ENCODE results near the gene ABCG1.

Gene ABCG1

GRCh38 chr21:42308914-42309752 lies 90.2 kb downstream of the ABCG1 start:
- no peak for DNase-seq

GRCh38 chr21:42309753-42310213 lies 90.8 kb downstream of the ABCG1 start:
- DNase-seq = peak; percentile 23

- DNase-seq = no peak
Measured at GRCh38 chr21:42310411-42311001, 91.6 kb downstream of the ABCG1 start.

- DNase-seq = no peak
Measured at GRCh38 chr21:42311160-42311559, 92.2 kb downstream of the ABCG1 start.

DNA sequence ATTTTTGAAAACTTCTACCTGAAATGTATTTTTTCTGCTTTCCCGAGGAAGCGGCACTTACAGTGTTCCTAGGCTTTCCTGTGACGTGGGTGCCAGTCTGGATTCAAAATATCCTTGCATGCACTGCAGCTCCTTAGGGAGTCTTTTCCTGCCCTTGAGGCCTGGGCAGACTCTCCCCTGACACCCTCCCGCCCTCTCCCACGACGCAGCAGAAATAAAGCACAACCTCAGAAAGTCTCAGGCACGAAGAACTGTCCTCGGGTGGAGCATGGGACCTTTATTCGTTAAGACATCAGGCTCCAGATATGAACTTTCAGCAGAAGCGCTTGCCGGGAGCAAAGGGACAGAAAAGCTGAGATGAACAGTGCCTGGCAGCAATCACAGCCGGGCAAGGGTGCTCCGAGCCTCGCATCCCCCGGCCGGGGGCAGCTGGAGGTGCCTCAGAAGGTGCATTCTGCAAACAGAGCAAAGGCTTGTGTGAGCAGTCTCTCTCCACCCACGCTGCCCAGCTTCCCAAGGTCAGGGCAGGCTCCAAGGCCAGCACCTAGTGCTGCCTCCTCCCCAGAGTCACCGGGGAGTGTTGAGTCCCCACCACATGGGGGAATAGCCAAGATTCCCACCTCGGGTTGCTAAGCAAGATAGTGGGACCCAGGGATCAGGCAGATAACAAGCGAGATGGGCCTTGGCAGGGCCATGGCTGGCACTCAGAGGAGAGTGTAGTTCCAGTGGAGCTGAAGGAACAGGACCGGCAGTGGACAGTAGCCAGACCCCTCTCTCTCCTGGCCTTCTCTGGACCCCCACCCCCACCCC lies 93.1 kb downstream of the ABCG1 start:
- no peak for DNase-seq

- no peak for DNase-seq
Measured at GRCh38 chr21:42312626-42313104, 93.7 kb downstream of the ABCG1 start.

DNA sequence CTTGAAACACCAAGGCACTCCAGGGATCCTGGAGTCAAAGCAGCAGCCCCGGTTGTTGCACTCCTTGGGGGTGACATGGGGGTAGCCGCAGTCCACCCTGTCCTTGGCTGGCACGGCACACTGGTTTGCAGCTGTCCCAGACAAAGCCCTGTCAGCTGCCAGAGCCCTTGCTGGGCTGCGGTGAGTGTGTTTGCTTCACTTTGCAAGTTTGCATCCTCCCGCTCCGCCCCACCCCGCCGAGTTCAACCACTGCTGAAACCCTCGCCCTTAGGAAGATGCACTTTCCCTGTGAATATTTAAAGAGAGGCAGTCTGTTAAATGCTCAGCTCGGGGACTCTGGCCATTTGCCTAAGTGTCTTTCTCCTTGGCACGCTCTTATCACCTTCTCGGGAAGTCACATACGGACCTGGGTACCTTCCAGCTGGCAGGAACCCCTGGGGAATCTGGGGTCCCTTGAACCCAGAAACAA lies 94.6 kb downstream of the ABCG1 start:
- DNase-seq = no peak

DNA sequence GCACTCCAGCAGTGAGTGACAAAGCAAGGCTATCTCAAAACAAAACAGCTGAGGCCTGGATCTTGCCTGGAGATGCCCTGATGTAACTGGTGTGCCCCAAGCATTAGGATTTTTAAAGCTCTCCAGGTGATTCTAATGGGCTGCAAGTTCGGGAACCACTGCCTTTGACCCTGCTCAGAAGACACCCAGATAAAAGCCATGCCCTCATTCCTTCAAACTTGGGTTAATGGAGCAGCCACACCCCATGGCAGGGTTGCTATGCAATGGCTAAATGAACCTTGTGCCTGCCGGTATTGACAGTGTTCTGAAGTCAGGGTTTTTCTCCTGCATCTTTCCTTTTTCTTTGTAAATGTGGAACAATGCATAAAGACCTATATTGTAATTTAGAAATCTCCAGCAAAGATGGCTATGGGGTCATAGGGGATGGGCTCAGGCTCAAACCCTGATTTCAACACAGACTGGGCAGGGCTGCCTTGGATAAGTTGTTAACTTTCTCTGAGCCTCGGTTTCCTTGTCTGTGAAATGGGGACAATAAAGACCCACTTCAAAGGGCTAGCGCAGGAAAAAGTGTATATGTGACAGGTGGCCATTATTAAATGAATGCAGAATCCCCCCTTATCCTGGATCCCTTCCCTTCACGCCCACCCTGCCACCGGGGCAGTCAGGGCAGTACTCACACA lies 95.8 kb downstream of the ABCG1 start:
- no peak for DNase-seq

GRCh38 chr21:42315296-42315891 lies 96.5 kb downstream of the ABCG1 start, which contains the start of gene TFF3:
TSS of gene TFF3 (minus strand) at chr21:42315409. CDS start at chr21:42315374, 35 bp downstream.
- DNase-seq = peak; percentile 88

DNA sequence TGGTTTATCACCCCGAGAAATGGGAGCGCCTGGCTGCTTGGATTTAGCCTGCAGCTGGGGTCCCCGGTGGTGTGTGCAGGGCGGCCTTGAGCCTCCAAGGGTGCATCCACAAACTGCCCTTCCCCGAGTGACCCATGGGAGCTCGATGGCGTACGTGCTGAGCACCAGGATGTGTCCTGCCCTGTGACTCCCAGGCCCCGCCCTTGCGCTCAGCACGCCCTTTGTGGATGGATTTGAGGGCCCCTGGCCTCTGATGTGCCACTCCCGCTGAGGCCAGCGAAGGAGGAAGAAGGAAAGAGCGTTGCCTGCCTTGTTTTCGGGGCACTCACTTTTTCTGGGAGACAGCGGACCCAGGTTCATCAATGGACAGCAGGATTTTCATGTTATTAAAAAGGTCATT lies 98.0 kb downstream of the ABCG1 start:
- DNase-seq = peak; percentile 45

DNA sequence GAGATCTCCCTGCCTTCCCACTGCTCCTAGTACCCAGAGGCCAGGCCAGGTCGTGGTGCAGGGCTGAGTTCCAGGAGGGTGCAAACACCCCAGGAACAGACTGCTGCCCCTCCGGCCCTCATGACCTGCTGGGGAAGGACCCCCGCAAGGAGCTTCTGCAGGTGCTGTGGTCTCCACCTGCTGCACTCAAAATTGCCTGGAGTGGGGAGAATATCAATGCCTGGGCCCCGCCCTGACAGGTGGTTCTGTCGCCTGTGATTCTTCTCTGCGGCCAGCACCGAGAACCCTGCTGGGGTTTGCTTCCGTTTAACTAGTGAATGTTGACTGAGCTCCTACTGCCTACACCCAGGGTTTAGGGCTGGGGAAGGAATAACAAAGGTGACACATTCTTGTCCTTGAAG lies 98.4 kb downstream of the ABCG1 start:
- peak; percentile 37 for DNase-seq

DNA sequence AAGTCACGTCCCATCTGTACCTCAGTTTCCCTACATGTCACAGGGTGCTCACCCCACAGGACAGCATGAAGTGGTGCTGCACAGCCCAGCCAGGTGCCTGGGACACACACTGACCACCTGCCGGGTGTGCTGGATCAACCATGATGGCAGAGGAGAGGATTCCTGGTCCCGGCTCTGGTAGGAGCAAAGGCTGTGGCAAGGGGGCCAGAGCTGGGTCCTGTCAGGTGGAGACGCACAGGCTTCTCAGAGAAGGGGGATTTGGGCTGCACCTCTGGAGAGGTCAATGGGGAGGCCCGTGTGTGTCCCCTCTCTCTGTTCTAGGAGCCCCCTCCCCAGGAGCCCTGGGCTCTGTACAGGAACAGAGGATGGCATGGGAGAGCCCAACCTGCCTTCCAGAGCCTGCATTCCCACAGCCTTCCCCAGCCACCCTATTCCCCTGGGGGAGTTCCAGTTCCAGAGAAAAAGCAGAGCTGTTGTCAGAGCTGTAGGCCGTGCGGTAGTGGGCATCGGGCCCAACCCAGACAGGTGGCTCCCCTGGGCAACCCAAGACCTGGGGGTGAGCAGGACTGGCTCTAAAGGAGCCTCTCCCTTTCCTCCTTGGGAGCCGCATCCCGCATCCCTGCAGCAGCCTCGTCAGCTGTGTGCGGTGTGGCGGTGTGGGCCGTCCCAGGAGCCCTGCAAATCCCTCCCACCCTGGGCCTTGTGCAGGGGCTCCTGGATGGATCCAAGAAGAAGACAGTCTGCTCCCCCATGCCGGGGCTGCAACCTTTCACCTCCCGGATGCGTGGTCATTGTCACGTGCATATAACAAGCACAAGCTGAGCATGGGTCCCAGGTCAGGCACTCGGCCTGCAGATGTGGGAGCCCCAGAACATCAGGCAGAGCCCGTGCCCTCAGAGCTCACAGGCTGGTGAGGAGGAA lies 99.1 kb downstream of the ABCG1 start:
- no peak for DNase-seq

DNA sequence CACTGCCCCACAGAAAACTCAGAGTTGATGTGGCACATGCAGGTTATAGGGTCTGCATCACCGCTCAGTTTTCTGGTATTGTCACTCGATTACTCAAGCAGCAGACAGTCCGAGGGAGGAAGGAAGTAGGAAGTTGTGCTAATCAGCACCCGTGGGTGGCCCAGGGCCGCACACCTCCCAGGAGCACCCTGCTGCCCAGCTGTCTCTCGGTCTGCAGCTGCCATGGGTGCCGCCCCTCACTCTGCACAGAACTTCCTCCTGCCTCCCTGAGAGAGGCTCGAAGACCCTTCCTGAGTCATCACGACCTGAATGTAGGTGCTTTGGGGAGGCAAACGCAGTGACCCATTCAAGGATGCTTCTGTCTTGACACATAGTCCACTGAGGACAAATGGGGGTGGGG lies 100.4 kb downstream of the ABCG1 start:
- DNase-seq = no peak

DNA sequence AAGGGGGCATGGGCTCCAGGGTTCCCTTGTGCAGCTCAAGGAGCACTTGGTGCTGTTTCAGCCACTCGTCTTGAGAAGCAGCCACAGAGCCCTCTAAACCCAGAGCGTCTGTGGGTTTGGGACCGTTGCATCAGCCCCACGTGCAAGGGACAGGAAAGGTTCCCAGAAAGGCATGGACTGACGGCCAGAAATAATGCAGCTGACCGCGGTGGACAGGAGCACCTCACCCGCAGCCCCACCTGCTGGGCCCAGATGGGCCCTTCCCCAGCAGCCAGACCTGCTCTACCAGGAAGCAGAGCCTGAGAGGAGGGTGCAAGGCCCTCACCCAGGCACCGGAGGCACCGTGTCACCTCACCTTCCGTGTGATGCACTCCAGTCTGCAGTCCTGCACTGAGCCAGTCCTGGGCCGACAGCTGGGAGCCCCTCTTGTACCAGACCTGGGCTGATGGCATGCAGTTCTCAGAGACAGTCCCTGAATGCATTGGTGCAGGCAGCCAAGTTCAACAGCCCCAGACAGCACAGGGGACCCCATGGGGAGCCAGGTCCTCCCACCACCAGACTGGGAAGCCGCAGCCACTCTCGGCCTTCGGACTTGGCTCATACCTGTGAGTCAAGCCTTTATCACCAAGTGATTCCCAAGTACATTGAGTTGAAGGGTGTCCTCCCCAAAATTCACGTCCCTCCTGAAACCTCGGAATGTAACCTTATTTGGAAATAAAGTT lies 101.1 kb downstream of the ABCG1 start:
- DNase-seq = no peak

DNA sequence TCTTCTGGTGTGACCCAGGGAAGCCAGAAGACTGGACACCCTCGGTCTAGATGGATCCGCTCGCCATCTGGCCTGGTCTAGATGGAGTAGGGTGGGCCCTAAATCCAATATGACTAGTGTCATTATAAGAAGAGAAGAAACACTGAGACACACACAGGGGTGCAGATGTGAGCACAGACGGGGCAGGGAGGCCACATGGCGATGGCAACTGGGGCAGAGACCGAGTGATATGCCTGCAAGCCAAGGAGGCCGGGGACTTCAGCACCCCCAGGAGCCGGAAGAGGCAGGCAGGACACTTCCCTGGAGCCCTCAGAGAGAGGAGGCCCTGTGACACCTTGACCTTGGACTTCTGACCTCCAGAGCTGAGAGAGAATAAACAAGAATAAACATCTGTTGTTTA lies 101.9 kb downstream of the ABCG1 start:
- no peak for DNase-seq

DNA sequence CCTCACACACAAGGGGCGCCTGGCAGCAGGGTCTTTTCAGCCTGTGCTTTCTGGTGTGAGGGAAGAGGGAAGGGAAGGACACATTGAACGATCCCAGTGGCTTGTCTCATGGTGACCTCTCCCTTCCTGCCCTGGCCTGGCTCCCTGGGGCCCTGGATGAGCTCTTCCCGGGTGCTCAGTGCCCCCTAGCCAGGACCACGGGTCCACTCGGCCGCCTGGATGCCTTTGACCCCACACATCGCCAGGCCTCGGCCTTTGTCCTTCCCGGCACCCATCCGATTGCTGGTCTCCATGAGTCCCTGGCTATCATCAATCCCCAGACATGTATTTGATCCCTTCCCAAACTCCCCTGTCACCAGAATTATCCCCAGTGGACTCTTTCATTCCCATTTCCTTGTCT lies 102.3 kb downstream of the ABCG1 start:
- DNase-seq = no peak

DNA sequence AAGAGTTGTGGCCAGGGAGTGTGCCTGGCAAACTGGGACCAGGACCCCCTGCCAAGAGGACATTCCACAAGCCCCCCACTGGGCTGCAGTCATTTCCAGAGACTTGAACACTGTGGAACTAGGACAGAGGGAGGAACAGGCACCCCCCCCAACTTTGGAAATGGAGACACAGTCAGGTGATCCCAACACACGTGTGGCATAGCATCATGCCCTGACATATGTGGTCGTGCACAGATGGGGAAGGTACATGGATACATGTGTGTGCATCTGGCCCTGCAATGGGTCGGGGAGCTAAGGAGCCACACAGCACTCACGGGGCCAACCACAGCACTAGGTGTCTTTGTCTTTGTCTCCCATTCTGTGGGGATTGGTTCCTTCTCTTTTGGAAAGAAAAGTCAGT lies 102.9 kb downstream of the ABCG1 start:
- DNase-seq = no peak

DNA sequence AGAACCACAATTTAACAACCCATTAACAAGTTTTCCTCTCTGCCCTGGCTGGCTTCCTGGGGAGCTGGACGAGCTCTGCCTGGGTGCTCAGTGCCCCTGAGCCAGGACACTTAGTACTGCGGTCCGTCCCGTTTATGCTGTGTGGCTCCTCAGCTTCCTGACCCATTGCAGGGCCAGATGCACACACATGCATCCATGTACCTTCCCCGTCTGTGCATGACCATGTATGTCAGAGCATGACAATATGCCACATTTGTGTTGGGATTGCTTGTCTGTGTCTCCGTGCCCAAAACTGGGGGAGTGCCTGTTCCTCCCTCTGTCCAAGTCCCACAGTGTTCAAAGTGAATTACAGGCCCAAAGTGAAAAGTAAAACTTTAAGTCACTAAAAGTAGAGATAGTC lies 106.0 kb downstream of the ABCG1 start:
- no peak for DNase-seq

DNA sequence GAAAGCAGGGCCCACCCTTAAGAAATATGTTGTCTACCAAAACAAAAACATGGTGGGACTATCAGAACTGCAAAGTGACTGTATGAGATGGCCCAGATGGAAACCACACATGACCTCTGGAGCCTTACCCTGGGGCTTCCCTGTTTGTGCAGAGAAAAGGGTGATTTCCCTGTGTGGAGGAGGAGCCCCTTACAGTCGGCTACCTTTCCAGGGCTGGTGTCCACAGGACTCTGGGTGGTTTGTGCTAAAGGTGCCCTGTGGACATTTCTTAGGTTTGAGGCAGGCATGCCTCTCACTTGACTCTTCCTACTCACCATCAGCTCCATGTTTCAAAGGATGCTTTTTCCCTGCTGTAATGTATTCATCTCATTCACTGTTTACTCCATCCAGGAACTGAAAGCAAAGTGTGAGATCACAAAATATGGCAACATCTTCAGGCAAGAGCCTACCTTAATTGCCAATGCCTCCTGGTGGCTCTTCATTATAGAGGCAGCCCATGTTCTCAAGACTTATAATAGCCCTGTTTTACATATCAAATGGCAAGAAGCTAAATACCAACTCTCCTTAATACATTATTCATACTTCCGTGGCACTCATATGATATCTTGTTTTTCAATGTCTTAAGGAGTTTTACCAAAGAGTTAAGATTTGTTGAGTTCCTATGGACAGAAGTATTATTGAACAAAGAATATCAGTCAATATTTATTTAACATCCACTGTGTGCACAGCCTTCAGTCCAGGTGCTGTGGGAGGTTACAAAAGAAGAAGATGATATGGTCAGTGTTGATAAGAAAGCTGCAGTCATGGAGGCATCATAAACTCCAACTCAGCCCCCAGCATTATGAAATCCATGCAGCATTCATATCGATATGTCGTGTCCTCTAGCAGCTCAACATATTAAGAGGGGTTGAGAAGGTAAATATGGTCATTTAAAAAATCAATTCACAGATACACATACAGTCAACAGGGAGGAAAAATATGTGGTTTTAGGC lies 111.7 kb downstream of the ABCG1 start:
- DNase-seq = no peak

All from NCI-H774 (cell line).